Measurements from ENCODE around the gene UROC1.

The UROC1 gene

GRCh38 chr3:126486360-126486847 is 31.2 kb downstream of the UROC1 start:
- Histone ChIP-seq H3K9me3 (ENCODE audit: insufficient read depth, low read depth, low read length) (no peaks in the 10 kb centered on the region), H3K79me2 (ENCODE audit: insufficient read depth, low read length) (no peaks in the 10 kb centered on the region)

DNA sequence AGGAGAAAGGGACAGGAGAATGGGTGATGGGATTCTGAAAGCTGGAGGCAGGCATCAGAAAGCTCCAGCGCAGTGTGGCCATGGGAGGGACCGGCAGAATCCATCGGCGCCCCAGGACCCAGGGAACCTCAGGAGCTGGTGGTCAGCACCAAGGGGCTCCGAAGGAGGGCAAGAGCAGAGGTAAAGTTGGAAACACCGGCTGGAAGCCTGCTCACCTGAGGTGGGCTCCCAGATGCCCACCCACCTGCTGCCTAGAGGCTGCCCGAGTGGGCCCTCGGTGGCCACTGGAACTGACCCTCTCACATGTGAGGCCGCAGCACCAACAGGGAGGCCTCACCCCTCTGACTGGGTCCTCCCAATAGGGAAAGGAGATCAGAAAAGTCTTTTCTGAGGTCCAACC is 31.6 kb downstream of the UROC1 start:
- Histone ChIP-seq H3K9me2 (replicated peaks; ENCODE audit: low read depth, low read length) (no peaks in the 10 kb centered on the region), H4K20me1 (ENCODE audit: insufficient read depth, low read length, poor library complexity, severe bottlenecking) (no peaks in the 10 kb centered on the region), H3K4me3 (ENCODE audit: low read length, poor library complexity, severe bottlenecking) (no peak overlapping the region), H3K79me2 (ENCODE audit: insufficient read depth, low read length) (no peaks in the 10 kb centered on the region), H3K27me3 (ENCODE audit: insufficient read depth, low read length, poor library complexity, severe bottlenecking) (no peaks in the 10 kb centered on the region), H3K4me1 (ENCODE audit: insufficient read depth, low read length, poor library complexity, severe bottlenecking) (peaks cover 56% of the 10 kb centered on the region), H3K36me3 (ENCODE audit: insufficient read depth, low read length) (no peaks in the 10 kb centered on the region), H3F3A (ENCODE audit: low read depth) (no peaks in the 10 kb centered on the region), H3K9ac (ENCODE audit: low read depth, low read length, poor library complexity, severe bottlenecking) (peak overlapping the region; percentile 77), H3K4me2 (ENCODE audit: low read depth, low read length, poor library complexity, severe bottlenecking) (peak overlapping the region; percentile 75), H2AFZ (ENCODE audit: low read length) (no peak overlapping the region), H3K9me3 (ENCODE audit: insufficient read depth, low read depth, low read length) (no peaks in the 10 kb centered on the region)
- TF ChIP-seq EZH2phosphoT487 (IDR thresholded peaks at IDR 0.05; ENCODE audit: borderline replicate concordance) = no peak
- TF ChIP-seq, protein P1, sequence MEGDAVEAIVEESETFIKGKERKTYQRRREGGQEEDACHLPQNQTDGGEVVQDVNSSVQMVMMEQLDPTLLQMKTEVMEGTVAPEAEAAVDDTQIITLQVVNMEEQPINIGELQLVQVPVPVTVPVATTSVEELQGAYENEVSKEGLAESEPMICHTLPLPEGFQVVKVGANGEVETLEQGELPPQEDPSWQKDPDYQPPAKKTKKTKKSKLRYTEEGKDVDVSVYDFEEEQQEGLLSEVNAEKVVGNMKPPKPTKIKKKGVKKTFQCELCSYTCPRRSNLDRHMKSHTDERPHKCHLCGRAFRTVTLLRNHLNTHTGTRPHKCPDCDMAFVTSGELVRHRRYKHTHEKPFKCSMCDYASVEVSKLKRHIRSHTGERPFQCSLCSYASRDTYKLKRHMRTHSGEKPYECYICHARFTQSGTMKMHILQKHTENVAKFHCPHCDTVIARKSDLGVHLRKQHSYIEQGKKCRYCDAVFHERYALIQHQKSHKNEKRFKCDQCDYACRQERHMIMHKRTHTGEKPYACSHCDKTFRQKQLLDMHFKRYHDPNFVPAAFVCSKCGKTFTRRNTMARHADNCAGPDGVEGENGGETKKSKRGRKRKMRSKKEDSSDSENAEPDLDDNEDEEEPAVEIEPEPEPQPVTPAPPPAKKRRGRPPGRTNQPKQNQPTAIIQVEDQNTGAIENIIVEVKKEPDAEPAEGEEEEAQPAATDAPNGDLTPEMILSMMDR (conservative IDR thresholded peaks at IDR 0.05; ENCODE audit: low read length) = no peak

More at GRCh38 chr3:126486360-126486847, 31.2 kb downstream of the UROC1 start:
- Histone ChIP-seq H3K9ac (ENCODE audit: low read depth, low read length, poor library complexity, severe bottlenecking) (peak overlapping the region; percentile 77), H3F3A (ENCODE audit: low read depth) (no peaks in the 10 kb centered on the region), H3K9me2 (replicated peaks; ENCODE audit: low read depth, low read length) (no peaks in the 10 kb centered on the region), H3K4me1 (ENCODE audit: insufficient read depth, low read length, poor library complexity, severe bottlenecking) (peaks cover 56% of the 10 kb centered on the region), H4K20me1 (ENCODE audit: insufficient read depth, low read length, poor library complexity, severe bottlenecking) (no peaks in the 10 kb centered on the region), H3K4me3 (ENCODE audit: low read length, poor library complexity, severe bottlenecking) (peak overlapping the region; percentile 55), H2AFZ (ENCODE audit: low read length) (no peak overlapping the region), H3K36me3 (ENCODE audit: insufficient read depth, low read length) (no peaks in the 10 kb centered on the region), H3K4me2 (ENCODE audit: low read depth, low read length, poor library complexity, severe bottlenecking) (peak overlapping the region; percentile 75), H3K27me3 (ENCODE audit: insufficient read depth, low read length, poor library complexity, severe bottlenecking) (no peaks in the 10 kb centered on the region)
- TF ChIP-seq EZH2phosphoT487 (IDR thresholded peaks at IDR 0.05; ENCODE audit: borderline replicate concordance) = no peak
- TF ChIP-seq, protein P1 (conservative IDR thresholded peaks at IDR 0.05; ENCODE audit: low read length) = no peak

GRCh38 chr3:126485176-126485897 is 32.2 kb downstream of the UROC1 start:
- no peaks in the 10 kb centered on the region for H3F3A ChIP-seq (ENCODE audit: low read depth)
- no peaks in the 10 kb centered on the region for H3K79me2 ChIP-seq (ENCODE audit: insufficient read depth, low read length)
- H3K9ac ChIP-seq (ENCODE audit: low read depth, low read length, poor library complexity, severe bottlenecking) = peak overlapping the region; percentile 77
- H3K27me3 ChIP-seq (ENCODE audit: insufficient read depth, low read length, poor library complexity, severe bottlenecking) = no peaks in the 10 kb centered on the region
- H3K4me2 ChIP-seq (ENCODE audit: low read depth, low read length, poor library complexity, severe bottlenecking) = peak overlapping the region; percentile 75
- H3K4me1 ChIP-seq (ENCODE audit: insufficient read depth, low read length, poor library complexity, severe bottlenecking) = peaks cover 56% of the 10 kb centered on the region
- no peaks in the 10 kb centered on the region for H3K36me3 ChIP-seq (ENCODE audit: insufficient read depth, low read length)
- no peaks in the 10 kb centered on the region for H3K9me3 ChIP-seq (ENCODE audit: insufficient read depth, low read depth, low read length)
- H4K20me1 ChIP-seq (ENCODE audit: insufficient read depth, low read length, poor library complexity, severe bottlenecking) = no peaks in the 10 kb centered on the region
- TF ChIP-seq, protein P1 (conservative IDR thresholded peaks at IDR 0.05; ENCODE audit: low read length) = no peak
- no peak for TF ChIP-seq EZH2phosphoT487 (IDR thresholded peaks at IDR 0.05; ENCODE audit: borderline replicate concordance)
- H3K9me2 ChIP-seq (replicated peaks; ENCODE audit: low read depth, low read length) = no peaks in the 10 kb centered on the region
- no peak overlapping the region for H2AFZ ChIP-seq (ENCODE audit: low read length)
- no peak overlapping the region for H3K4me3 ChIP-seq (ENCODE audit: low read length, poor library complexity, severe bottlenecking)

Data from Loucy (cell line).